Fibroblast of the aortic adventitia (primary cell): Measurements from ENCODE around the gene GATAD1. TPM values are rescaled to one million over a fixed set of nuclear protein-coding genes. Genes with fewer than 3 reads are reported as not detected.

Experiments used
- DNase-seq: peaks from one replicate; pipeline ENCODE4 v3.0.0-alpha.2; 2010; ENCODE audit warnings: low read depth
- H3K4me3 ChIP-seq: 2 replicates; pipeline ENCODE4 v1.5.1; 2011; ENCODE audit warnings: low read depth, mild to moderate bottlenecking, control low read depth, low read length, moderate library complexity
- total RNA-seq: library from RNA; depleted of rRNA; stranded (reverse); fragments of >200 nt; gene quantifications from 2 replicates; pipeline ENCODE4 v1.2.3, GENCODE V29; 2012; ENCODE audit warnings: low replicate concordance
- TF ChIP-seq, protein P1 (sequence below): IDR thresholded peaks from 2 replicates; pipeline ENCODE4 v1.5.1; 2011; ENCODE audit warnings: mild to moderate bottlenecking, low read length, control low read depth, inconsistent platforms; ENCODE audit not compliant: insufficient read depth

GATAD1 gene
- total RNA-seq, 1 donor: 25.7 TPM

DNA sequence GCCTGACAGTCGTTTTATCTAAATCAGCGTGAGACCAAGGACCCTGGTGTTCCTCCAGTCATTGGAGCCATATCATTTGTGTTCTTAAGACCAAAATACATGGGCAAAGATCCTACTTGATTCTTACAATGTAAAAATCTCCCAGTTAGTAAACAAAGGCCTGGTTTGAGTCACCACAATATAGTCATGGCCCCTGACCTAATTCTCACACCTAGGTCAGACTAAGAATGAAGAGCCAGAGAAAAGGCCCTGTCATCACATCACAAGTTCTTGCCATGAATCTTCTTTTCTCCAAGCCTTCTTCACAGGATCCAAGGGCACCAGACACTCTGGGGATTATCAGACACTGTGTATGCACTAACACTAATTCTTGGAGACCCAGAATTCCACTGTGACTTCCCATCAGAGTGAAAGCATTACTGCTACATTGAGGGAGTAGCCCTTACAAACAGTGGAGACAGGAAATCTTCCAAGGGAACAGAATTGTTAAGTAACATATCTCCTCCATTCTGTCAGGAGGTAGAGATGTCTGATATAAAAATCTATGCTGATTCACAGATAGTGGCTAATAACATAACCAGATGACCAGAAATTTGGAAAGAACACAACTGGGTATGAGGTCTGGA lies 38.1 kb downstream of the GATAD1 start:
- H3K4me3 ChIP-seq: no peak overlapping the region
- TF ChIP-seq, protein P1, sequence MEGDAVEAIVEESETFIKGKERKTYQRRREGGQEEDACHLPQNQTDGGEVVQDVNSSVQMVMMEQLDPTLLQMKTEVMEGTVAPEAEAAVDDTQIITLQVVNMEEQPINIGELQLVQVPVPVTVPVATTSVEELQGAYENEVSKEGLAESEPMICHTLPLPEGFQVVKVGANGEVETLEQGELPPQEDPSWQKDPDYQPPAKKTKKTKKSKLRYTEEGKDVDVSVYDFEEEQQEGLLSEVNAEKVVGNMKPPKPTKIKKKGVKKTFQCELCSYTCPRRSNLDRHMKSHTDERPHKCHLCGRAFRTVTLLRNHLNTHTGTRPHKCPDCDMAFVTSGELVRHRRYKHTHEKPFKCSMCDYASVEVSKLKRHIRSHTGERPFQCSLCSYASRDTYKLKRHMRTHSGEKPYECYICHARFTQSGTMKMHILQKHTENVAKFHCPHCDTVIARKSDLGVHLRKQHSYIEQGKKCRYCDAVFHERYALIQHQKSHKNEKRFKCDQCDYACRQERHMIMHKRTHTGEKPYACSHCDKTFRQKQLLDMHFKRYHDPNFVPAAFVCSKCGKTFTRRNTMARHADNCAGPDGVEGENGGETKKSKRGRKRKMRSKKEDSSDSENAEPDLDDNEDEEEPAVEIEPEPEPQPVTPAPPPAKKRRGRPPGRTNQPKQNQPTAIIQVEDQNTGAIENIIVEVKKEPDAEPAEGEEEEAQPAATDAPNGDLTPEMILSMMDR: no peak
- peak; percentile 12 for DNase-seq

- no peak overlapping the region for H3K4me3 ChIP-seq
- DNase-seq: no peak
- TF ChIP-seq, protein P1: no peak
Measured at GRCh38 chr7:92485974-92486373, 38.7 kb downstream of the GATAD1 start.

GRCh38 chr7:92487804-92488203 lies 40.5 kb downstream of the GATAD1 start:
- TF ChIP-seq, protein P1: no peak
- no peak for DNase-seq

GRCh38 chr7:92489634-92490033 lies 42.4 kb downstream of the GATAD1 start:
- peak; percentile 29 for DNase-seq
- TF ChIP-seq, protein P1: no peak

More at GRCh38 chr7:92487804-92488203, 40.5 kb downstream of the GATAD1 start:
- H3K4me3 ChIP-seq: no peak overlapping the region

DNA sequence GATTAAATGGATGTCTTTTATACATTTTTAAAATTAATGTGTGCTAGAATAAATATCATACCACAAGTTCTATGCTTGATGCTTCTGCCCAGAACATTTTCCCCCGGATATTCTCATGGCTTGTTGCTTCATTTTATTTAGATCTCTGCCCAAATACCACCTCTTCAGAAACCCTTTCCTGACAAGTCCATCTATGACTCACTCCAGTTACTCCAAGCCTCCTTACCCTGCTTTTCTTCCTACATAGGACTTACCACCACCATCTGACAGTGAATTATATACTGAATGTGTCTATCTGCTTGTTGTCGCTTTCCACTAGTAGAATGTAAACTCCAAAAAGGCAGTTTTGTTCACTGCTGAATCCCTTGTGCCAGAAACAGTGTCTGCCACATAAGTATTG lies 49.6 kb downstream of the GATAD1 start:
- H3K4me3 ChIP-seq: no peak overlapping the region
- TF ChIP-seq, protein P1: no peak
- peak; percentile 36 for DNase-seq

More at GRCh38 chr7:92489634-92490033, 42.4 kb downstream of the GATAD1 start:
- H3K4me3 ChIP-seq: no peak overlapping the region

DNA sequence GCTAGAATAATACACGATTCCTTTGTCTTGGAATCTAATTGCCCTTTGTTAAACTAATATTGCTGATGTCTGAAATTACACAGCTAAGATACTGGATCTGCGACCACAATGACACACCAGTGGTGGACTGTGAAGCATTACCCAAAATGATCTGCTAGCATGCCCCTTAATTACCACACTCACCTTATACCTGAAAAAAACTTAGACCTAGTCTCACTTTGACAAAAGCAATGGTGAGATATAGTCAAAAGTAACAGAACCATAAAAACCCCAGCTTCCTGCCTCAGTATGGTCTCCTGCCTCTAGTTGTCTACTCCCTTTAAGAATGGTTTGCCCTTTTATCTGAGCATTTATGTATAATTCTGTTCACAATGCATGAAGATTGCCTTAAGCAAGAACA lies 51.3 kb downstream of the GATAD1 start:
- TF ChIP-seq, protein P1: no peak
- DNase-seq: no peak
- H3K4me3 ChIP-seq: no peak overlapping the region

GRCh38 chr7:92503767-92504166 lies 56.5 kb downstream of the GATAD1 start:
- H3K4me3 ChIP-seq: no peak overlapping the region
- TF ChIP-seq, protein P1: no peak
- DNase-seq: no peak
